Uterus (tissue), 2 donors: ENCODE data around the gene SREBF1.

ENCODE experiments used
- POLR2A ChIP-seq, 2 donors: fragments of 450-650 bp; IDR thresholded peaks; one replicate each; pipeline ENCODE4 v1.6.1; 2016; ENCODE audit warnings: antibody characterized with exemption in 2 of 2, mild to moderate bottlenecking in 1 of 2, moderate library complexity in 1 of 2
- TF ChIP-seq, protein P1 (sequence below), 4 experiments: fragments of 200-600 bp in 2 of 4; fragments of 450-650 bp in 2 of 4; sonication (generic) in 2 of 4; IDR thresholded peaks; one replicate each; pipeline ENCODE4 v1.5.1; 2016 to 2019; ENCODE audit warnings: antibody characterized with exemption in 4 of 4, mild to moderate bottlenecking in 2 of 4, moderate library complexity in 1 of 4

DNA sequence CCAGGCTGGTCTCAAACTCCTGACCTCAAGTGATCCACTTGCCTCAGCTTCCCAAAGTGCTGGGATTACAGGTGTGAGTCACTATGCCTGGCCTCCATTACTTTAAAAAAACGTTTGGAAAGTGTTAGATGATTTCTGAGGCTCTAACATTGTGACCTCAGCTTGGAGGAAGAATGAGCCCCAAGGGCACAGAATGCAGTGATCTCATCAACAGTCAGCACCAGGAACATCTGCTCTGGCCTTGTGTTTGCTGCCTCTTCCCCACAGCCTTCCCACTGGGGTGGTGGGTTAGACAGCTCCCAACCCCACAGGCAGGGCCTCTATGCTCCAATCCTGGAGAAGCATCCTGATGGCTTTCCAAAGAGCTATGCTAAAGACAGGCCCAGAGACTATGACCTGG, 37.7 kb upstream of the SREBF1 start:
- TF ChIP-seq POLR2A (IDR thresholded peaks at IDR 0.05): no peak
- TF ChIP-seq, protein P1, sequence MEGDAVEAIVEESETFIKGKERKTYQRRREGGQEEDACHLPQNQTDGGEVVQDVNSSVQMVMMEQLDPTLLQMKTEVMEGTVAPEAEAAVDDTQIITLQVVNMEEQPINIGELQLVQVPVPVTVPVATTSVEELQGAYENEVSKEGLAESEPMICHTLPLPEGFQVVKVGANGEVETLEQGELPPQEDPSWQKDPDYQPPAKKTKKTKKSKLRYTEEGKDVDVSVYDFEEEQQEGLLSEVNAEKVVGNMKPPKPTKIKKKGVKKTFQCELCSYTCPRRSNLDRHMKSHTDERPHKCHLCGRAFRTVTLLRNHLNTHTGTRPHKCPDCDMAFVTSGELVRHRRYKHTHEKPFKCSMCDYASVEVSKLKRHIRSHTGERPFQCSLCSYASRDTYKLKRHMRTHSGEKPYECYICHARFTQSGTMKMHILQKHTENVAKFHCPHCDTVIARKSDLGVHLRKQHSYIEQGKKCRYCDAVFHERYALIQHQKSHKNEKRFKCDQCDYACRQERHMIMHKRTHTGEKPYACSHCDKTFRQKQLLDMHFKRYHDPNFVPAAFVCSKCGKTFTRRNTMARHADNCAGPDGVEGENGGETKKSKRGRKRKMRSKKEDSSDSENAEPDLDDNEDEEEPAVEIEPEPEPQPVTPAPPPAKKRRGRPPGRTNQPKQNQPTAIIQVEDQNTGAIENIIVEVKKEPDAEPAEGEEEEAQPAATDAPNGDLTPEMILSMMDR (IDR thresholded peaks at IDR 0.05): no peak
